ENCODE results near the gene MTR. TPM values are rescaled to one million over a fixed set of nuclear protein-coding genes. Genes with fewer than 3 reads are reported as not detected.

The MTR gene
- total RNA-seq, 2 donors from 2014 or later = 18.8 to 48.7 TPM

- intact Hi-C loops (cut with DNase I) = no loop called here
- no peak overlapping the region for H3K27ac ChIP-seq
Observed at GRCh38 chr1:236830560-236830959, 35.5 kb downstream of the MTR start.

GRCh38 chr1:236833575-236833974 is 38.5 kb downstream of the MTR start:
- peaks cover 0 to 2% of the 10 kb centered on the region in 2 donors for H3K36me3 ChIP-seq
- H3K4me1 ChIP-seq (replicated peaks) = no peaks in the 10 kb centered on the region
- no peaks in the 10 kb centered on the region for H3K27me3 ChIP-seq (replicated peaks; ENCODE audit: insufficient read depth)
- WGBS = 95% methylated on average over 2 of the region's 2 CpGs
- H3K9me3 ChIP-seq = no peaks in the 10 kb centered on the region
- no peak overlapping the region for H3K27ac ChIP-seq
- H3K4me3 ChIP-seq = no peak overlapping the region
- intact Hi-C loops (cut with DNase I) = no loop called here
- DNase-seq (ENCODE audit: low spot score) = no peak
- TF ChIP-seq POLR2A (IDR thresholded peaks at IDR 0.05) (no peak), POLR2AphosphoS5 (IDR thresholded peaks at IDR 0.05) (no peak)
- TF ChIP-seq, protein P1, sequence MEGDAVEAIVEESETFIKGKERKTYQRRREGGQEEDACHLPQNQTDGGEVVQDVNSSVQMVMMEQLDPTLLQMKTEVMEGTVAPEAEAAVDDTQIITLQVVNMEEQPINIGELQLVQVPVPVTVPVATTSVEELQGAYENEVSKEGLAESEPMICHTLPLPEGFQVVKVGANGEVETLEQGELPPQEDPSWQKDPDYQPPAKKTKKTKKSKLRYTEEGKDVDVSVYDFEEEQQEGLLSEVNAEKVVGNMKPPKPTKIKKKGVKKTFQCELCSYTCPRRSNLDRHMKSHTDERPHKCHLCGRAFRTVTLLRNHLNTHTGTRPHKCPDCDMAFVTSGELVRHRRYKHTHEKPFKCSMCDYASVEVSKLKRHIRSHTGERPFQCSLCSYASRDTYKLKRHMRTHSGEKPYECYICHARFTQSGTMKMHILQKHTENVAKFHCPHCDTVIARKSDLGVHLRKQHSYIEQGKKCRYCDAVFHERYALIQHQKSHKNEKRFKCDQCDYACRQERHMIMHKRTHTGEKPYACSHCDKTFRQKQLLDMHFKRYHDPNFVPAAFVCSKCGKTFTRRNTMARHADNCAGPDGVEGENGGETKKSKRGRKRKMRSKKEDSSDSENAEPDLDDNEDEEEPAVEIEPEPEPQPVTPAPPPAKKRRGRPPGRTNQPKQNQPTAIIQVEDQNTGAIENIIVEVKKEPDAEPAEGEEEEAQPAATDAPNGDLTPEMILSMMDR (IDR thresholded peaks at IDR 0.05) = no peak

More at GRCh38 chr1:236830560-236830959, 35.5 kb downstream of the MTR start:
- Histone ChIP-seq H3K27me3 (replicated peaks; ENCODE audit: insufficient read depth) (no peaks in the 10 kb centered on the region), H3K9me3 (no peaks in the 10 kb centered on the region), H3K4me1 (replicated peaks) (no peaks in the 10 kb centered on the region), H3K4me3 (no peak overlapping the region), H3K36me3 (no peaks in the 10 kb centered on the region)
- no peak for DNase-seq (ENCODE audit: low spot score)
- 87% methylated on average over 6 of the region's 6 CpGs for WGBS
- TF ChIP-seq, protein P1 (IDR thresholded peaks at IDR 0.05) = no peak
- TF ChIP-seq POLR2AphosphoS5 (IDR thresholded peaks at IDR 0.05) = no peak
- TF ChIP-seq POLR2A (IDR thresholded peaks at IDR 0.05) = no peak

DNA sequence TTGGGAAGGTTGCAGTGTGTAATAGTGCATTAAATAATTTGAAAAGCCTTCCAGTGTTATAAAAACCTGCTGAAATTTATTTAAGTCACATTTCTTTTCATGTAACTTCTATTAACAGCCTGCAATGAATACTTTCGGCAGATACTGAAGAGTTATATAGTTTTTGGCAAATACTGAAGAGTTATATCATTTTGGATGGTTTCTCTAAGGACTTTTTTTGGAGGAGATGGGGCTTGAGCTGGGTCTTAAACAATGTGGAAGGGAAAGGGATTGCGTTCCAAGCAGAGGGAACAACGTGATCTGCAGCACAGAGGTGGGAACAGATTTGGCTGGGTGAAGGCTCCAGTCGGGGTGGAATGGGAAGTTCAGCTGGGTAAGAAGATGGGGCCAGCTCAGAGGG is 39.8 kb downstream of the MTR start:
- no peaks in the 10 kb centered on the region for H3K9me3 ChIP-seq
- 64% methylated on average over 4 of the region's 4 CpGs for WGBS
- DNase-seq (ENCODE audit: low spot score) = no peak
- H3K27me3 ChIP-seq (replicated peaks; ENCODE audit: insufficient read depth) = no peaks in the 10 kb centered on the region
- H3K4me3 ChIP-seq = no peak overlapping the region
- TF ChIP-seq POLR2AphosphoS5 (IDR thresholded peaks at IDR 0.05) (no peak), POLR2A (IDR thresholded peaks at IDR 0.05) (no peak)
- TF ChIP-seq, protein P1 (IDR thresholded peaks at IDR 0.05) = no peak
- H3K27ac ChIP-seq = no peak overlapping the region
- intact Hi-C loops (cut with DNase I) = no loop called here
- peaks cover 0 to 3% of the 10 kb centered on the region in 2 donors for H3K36me3 ChIP-seq
- H3K4me1 ChIP-seq (replicated peaks) = no peaks in the 10 kb centered on the region

- H3K36me3 ChIP-seq = peaks cover 3 to 5% of the 10 kb centered on the region in 2 donors
- 41% methylated on average over 4 of the region's 4 CpGs for WGBS
- H3K9me3 ChIP-seq = no peaks in the 10 kb centered on the region
- intact Hi-C loops (cut with DNase I) = no loop called here
- no peaks in the 10 kb centered on the region for H3K27me3 ChIP-seq (replicated peaks; ENCODE audit: insufficient read depth)
- TF ChIP-seq, protein P1 (IDR thresholded peaks at IDR 0.05) = no peak
- TF ChIP-seq POLR2AphosphoS5 (IDR thresholded peaks at IDR 0.05) = no peak
- TF ChIP-seq POLR2A (IDR thresholded peaks at IDR 0.05) = no peak
- DNase-seq (ENCODE audit: low spot score) = no peak
- H3K4me3 ChIP-seq = no peak overlapping the region
- no peaks in the 10 kb centered on the region for H3K4me1 ChIP-seq (replicated peaks)
- no peak overlapping the region for H3K27ac ChIP-seq
Observed at GRCh38 chr1:236835491-236835890, 40.4 kb downstream of the MTR start.

DNA sequence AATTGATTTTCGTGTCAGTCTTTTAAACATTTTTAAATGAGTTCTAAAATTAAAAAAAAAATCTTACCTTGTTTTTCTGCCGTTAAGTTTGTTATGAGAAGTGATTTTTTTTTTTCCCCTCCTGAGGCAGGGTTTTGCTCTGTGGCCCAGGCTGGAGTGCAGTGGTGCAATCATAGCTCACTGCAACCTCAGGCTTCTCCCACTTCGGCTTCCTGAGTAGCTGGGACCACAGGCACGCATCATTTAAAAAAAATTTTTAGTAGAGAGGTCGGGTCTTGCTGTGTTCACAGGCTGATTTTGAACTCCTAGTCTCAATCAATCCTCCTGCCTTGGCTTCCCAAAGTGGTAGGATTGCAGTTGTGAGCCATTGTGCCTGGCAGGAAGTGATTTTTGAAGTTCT is 41.1 kb downstream of the MTR start:
- no peaks in the 10 kb centered on the region for H3K9me3 ChIP-seq
- TF ChIP-seq POLR2AphosphoS5 (IDR thresholded peaks at IDR 0.05) = no peak
- no peaks in the 10 kb centered on the region for H3K27me3 ChIP-seq (replicated peaks; ENCODE audit: insufficient read depth)
- WGBS = 75% methylated on average over 5 of the region's 5 CpGs
- no peak for DNase-seq (ENCODE audit: low spot score)
- intact Hi-C loops (cut with DNase I) = no loop called here
- H3K4me1 ChIP-seq (replicated peaks) = no peaks in the 10 kb centered on the region
- H3K27ac ChIP-seq = no peak overlapping the region
- no peak overlapping the region for H3K4me3 ChIP-seq
- peaks cover 3 to 5% of the 10 kb centered on the region in 2 donors for H3K36me3 ChIP-seq

Measured in prostate gland (tissue), 2 donors.